Measurements from ENCODE around the gene EIF5AL1.

Gene EIF5AL1

DNA sequence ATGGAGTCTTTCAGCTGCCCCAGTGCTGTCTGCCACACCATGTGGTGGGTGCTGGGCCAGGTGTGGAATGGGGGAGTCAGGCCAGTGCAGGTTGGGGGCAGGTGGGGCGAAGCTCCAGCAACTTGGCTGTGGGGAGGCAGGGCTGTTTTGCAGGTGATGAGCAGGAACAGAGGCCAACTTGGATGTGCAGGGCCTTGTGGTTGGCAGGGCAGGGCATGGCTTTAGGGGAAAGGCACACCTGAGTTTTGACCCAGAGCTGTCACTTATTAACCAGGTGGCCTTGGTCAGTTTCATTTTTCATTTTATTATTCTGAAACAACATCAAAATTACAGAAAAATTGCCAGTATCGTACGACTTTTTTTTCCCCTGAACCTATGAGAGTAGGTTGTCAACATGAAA is 48.9 kb downstream of the EIF5AL1 start:
- no peak for DNase-seq

GRCh38 chr10:79562135-79562756 is 49.9 kb downstream of the EIF5AL1 start:
- DNase-seq: no peak

DNA sequence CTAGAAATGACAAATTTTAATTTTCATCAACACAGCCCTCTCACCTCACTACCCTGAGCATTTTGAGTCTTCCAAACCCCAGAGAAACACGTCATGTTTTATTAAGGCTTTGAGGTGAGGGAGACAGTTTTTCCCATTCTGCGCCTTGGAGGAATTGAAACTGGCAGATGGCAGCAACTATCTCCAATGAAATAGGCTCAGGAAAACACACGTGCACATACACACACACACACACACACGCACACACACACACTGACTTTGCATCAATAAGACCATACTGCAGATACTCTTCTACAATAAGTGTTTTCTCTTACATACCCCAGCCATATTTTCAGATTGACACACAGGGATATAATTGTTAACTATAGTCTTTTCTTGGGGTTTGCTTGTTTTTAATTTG is 51.1 kb downstream of the EIF5AL1 start:
- no peak for DNase-seq
